K562 (cell line): ENCODE data around the gene MYCBP. TPM values are rescaled to one million over a fixed set of nuclear protein-coding genes. Genes with fewer than 3 reads are reported as not detected.

Experiments
- ATF2 ChIP-seq: sonication (generic); formaldehyde crosslinking; IDR thresholded peaks from 2 replicates; pipeline ENCODE4 v1.8.1; 2022; ENCODE audit warnings: missing genetic modification reagents
- ATF7 ChIP-seq: fragments of 450-650 bp; IDR thresholded peaks from 2 replicates; pipeline ENCODE4 v1.7.1; 2014; ENCODE audit warnings: mild to moderate bottlenecking, moderate library complexity
- BCL6 ChIP-seq: fragments of 250-450 bp; sonication (Bioruptor Pico); IDR thresholded peaks from 2 replicates; pipeline ENCODE4 v1.4.0; 2020
- BCOR ChIP-seq: fragments of 450-650 bp; IDR thresholded peaks from 2 replicates; pipeline ENCODE4 v1.6.1; 2016
- BRF1 ChIP-seq: IDR thresholded peaks from 3 replicates; pipeline ENCODE4 v1.6.1; 2011; ENCODE audit warnings: borderline replicate concordance, mild to moderate bottlenecking; ENCODE audit not compliant: insufficient read length; ENCODE audit errors: extremely low read depth
- CREB3 ChIP-seq: fragments of 450-650 bp; conservative IDR thresholded peaks from 2 replicates; pipeline ENCODE4 v1.6.1; 2016; ENCODE audit warnings: missing genetic modification characterization, low read depth, mild to moderate bottlenecking, missing compliant biosample characterization, moderate library complexity
- DIDO1 ChIP-seq: fragments of 450-650 bp; IDR thresholded peaks from 2 replicates; pipeline ENCODE4 v1.6.1; 2016; ENCODE audit warnings: low read depth, missing biosample characterization, missing genetic modification characterization
- GABPB2 ChIP-seq: fragments of 250-450 bp; sonication (Bioruptor Pico); conservative IDR thresholded peaks from 2 replicates; pipeline ENCODE4 v1.5.1; 2021; ENCODE audit warnings: mild to moderate bottlenecking
- HNRNPK ChIP-seq: fragments of 200-400 bp; formaldehyde crosslinking; IDR thresholded peaks from one replicate; pipeline ENCODE4 v1.6.1; 2018; ENCODE audit warnings: mild to moderate bottlenecking, low read depth, low read length; ENCODE audit not compliant: poor library complexity, severe bottlenecking
- HOXB6 ChIP-seq: fragments of 250-450 bp; sonication (Bioruptor Pico); IDR thresholded peaks from 2 replicates; pipeline ENCODE4 v1.5.1; 2022; ENCODE audit warnings: mild to moderate bottlenecking, borderline replicate concordance
- ILF3 ChIP-seq: fragments of 450-650 bp; IDR thresholded peaks from 2 replicates; pipeline ENCODE4 v1.6.1; 2018; ENCODE audit warnings: antibody characterized with exemption, mild to moderate bottlenecking, moderate library complexity, borderline replicate concordance
- MEF2A ChIP-seq: IDR thresholded peaks from 2 replicates; pipeline ENCODE4 v1.6.1; 2011; ENCODE audit warnings: low read depth, mild to moderate bottlenecking, low read length, moderate library complexity; ENCODE audit not compliant: control insufficient read depth
- POLR2H ChIP-seq: IDR thresholded peaks from 2 replicates; pipeline ENCODE4 v1.6.1; 2016; ENCODE audit warnings: missing genetic modification characterization, low read depth, mild to moderate bottlenecking, control low read depth, missing compliant biosample characterization, moderate library complexity
- TBP ChIP-seq: optimal IDR thresholded peaks from 2 replicates; pipeline ENCODE3; 2011; ENCODE audit warnings: low read depth, low read length, improper control_type of control experiment
- ZBED1 ChIP-seq: IDR thresholded peaks from 2 replicates; pipeline ENCODE4 v1.6.1; 2014
- ZNF41 ChIP-seq: fragments of 250-450 bp; sonication (Bioruptor Pico); conservative IDR thresholded peaks from 2 replicates; pipeline ENCODE4 v1.4.0; 2020; ENCODE audit warnings: mild to moderate bottlenecking
- ZNF766 ChIP-seq: fragments of 200-800 bp; sonication (Bioruptor generic); conservative IDR thresholded peaks from 2 replicates; pipeline ENCODE4 v1.6.1; 2016; ENCODE audit warnings: missing genetic modification characterization, missing compliant biosample characterization
- polyA plus RNA-seq, 8 experiments: library from polyadenylated mRNA; depleted of rRNA in 4 of 8; stranded (reverse) in 5 of 8; unstranded in 3 of 8; fragments of >200 nt; fragmentation: Nextera tagmentation in 2 of 8; fragmentation: Illumina TruSeq in 1 of 8; extraction: Ambion mirVana in 2 of 8; extraction: Trizol in 1 of 8; gene quantifications; 2 replicates each; pipeline versions ENCODE4 v1.2.1 to v1.2.3, GENCODE V29; 2011 to 2014; ENCODE audit warnings: inconsistent platforms in 1 of 8, missing spikeins in 1 of 8
- total RNA-seq, 7 experiments: library from RNA; depleted of rRNA in 6 of 7; stranded (reverse); fragments of >200 nt in 6 of 7; fragmentation: Illumina TruSeq in 2 of 7; extraction: Trizol in 2 of 7; gene quantifications; 2 replicates each; pipeline versions ENCODE4 v1.2.1 to v1.2.3, GENCODE V29; 2011 to 2021; ENCODE audit warnings: low replicate concordance in 1 of 7
- TF ChIP-seq, protein P1 (sequence below), 3 experiments: fragments of 200-800 bp in 1 of 3; fragments of 250-450 bp in 1 of 3; fragments of 450-650 bp in 1 of 3; sonication (Bioruptor Pico) in 1 of 3; sonication (Bioruptor generic) in 1 of 3; formaldehyde crosslinking in 1 of 3; IDR thresholded peaks; 2 replicates each; pipeline versions ENCODE4 v1.6.1 to v1.8.0; 2016 to 2022; ENCODE audit warnings: mild to moderate bottlenecking in 2 of 3, missing genetic modification characterization in 2 of 3, missing compliant biosample characterization in 1 of 3, moderate library complexity in 1 of 3
- TF ChIP-seq, protein P2 (sequence below): fragments of 250-450 bp; sonication (Bioruptor Pico); IDR thresholded peaks from 2 replicates; pipeline ENCODE4 v1.5.0; 2021
- TF ChIP-seq, protein P3 (sequence below): sonication (generic); formaldehyde crosslinking; IDR thresholded peaks from 2 replicates; pipeline ENCODE4 v1.8.1; 2023; ENCODE audit warnings: mild to moderate bottlenecking, missing genetic modification reagents

The MYCBP gene
- total and polyA plus RNA-seq, 9 of the 15 experiments (the other 6 are each of a cell fraction or from before 2014, with no cell fraction given): 32.3 to 253 (median 72.9) TPM

DNA sequence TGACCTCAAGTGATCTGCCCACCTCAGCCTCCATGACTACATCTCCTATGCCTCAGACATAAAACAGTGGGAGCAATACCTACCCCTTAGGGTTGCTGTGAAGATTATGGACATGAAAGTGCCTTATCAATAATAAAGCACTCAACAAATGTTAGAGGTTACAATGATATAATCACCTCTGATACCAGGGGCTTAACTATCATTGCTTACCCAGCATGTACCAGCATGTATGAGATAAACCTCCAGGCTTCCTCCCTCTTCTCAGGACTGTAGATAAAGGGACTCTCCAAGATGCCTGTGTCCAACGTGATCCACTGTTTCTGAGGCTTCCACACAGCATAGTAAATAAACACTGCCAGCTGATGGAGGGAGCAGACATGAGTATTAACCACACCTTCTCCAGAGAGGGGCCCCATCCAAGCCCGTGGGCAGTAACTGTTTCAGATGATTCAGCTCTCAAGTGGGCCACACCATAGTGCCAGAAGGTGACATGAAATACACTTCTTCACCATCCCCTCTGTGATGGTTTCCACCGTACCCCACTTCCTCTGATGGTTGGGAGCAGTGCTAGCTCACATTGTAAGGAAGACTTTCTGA is 42.3 kb upstream of the MYCBP start (continued):
- TF ChIP-seq ZBED1 (0 out of 2 replicates have a peak, but pooled peaks have one; percentile 65), GABPB2 (CRISPR knock-in tag) (no peak), CREB3 (tag) (0 out of 2 replicates have a peak, but pooled peaks have one; percentile 28), ATF2 (CRISPR knock-in tag) (no peak), ZNF766 (CRISPR knock-in tag) (peak; percentile 96), HNRNPK (no peak), BCL6 (CRISPR knock-in tag) (no peak), ILF3 (peak; percentile 89; the same call in 1 of the 2 replicates), ATF7 (peak; percentile 52; the same call in 1 of the 2 replicates), MEF2A (0 out of 2 replicates have a peak, but pooled peaks have one; percentile 2), TBP (no peak), POLR2H (tag) (no peak), HOXB6 (CRISPR knock-in tag) (no peak), BCOR (peak; percentile 71; the same call in 1 of the 2 replicates), BRF1 (no peak), ZNF41 (CRISPR knock-in tag) (no peak), DIDO1 (tag) (no peak)
- TF ChIP-seq, protein P1, sequence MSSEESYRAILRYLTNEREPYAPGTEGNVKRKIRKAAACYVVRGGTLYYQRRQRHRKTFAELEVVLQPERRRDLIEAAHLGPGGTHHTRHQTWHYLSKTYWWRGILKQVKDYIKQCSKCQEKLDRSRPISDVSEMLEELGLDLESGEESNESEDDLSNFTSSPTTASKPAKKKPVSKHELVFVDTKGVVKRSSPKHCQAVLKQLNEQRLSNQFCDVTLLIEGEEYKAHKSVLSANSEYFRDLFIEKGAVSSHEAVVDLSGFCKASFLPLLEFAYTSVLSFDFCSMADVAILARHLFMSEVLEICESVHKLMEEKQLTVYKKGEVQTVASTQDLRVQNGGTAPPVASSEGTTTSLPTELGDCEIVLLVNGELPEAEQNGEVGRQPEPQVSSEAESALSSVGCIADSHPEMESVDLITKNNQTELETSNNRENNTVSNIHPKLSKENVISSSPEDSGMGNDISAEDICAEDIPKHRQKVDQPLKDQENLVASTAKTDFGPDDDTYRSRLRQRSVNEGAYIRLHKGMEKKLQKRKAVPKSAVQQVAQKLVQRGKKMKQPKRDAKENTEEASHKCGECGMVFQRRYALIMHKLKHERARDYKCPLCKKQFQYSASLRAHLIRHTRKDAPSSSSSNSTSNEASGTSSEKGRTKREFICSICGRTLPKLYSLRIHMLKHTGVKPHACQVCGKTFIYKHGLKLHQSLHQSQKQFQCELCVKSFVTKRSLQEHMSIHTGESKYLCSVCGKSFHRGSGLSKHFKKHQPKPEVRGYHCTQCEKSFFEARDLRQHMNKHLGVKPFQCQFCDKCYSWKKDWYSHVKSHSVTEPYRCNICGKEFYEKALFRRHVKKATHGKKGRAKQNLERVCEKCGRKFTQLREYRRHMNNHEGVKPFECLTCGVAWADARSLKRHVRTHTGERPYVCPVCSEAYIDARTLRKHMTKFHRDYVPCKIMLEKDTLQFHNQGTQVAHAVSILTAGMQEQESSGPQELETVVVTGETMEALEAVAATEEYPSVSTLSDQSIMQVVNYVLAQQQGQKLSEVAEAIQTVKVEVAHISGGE (CRISPR knock-in tag; IDR thresholded peaks at IDR 0.05): peak in 1 of 3 experiments; percentile 83; a peak in 2 of 6 replicates
- TF ChIP-seq, protein P2, sequence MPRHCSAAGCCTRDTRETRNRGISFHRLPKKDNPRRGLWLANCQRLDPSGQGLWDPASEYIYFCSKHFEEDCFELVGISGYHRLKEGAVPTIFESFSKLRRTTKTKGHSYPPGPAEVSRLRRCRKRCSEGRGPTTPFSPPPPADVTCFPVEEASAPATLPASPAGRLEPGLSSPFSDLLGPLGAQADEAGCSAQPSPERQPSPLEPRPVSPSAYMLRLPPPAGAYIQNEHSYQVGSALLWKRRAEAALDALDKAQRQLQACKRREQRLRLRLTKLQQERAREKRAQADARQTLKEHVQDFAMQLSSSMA: no peak
- TF ChIP-seq, protein P3, sequence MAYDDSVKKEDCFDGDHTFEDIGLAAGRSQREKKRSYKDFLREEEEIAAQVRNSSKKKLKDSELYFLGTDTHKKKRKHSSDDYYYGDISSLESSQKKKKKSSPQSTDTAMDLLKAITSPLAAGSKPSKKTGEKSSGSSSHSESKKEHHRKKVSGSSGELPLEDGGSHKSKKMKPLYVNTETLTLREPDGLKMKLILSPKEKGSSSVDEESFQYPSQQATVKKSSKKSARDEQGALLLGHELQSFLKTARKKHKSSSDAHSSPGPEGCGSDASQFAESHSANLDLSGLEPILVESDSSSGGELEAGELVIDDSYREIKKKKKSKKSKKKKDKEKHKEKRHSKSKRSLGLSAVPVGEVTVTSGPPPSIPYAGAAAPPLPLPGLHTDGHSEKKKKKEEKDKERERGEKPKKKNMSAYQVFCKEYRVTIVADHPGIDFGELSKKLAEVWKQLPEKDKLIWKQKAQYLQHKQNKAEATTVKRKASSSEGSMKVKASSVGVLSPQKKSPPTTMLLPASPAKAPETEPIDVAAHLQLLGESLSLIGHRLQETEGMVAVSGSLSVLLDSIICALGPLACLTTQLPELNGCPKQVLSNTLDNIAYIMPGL: no peak
